GM19328 (cell line): Measurements from ENCODE around the gene ACSM2A.
"Not testable (repeated sequence)": the region's sequence is repeated elsewhere in the genome, so short reads cannot be mapped to it uniquely, and the experiment has no call there.

Experiments used
- ATAC-seq: cut with Tn5 transposase; IDR thresholded peaks from one replicate; pipeline ENCODE4 v1.9.1; 2021; ENCODE audit warnings: mild to moderate bottlenecking, moderate library complexity; ENCODE audit not compliant: unreplicated experiment

The ACSM2A gene

GRCh38 chr16:20446652-20447393 is 4.5 kb upstream of the ACSM2A start:
- ATAC-seq: not testable (repeated sequence)

DNA sequence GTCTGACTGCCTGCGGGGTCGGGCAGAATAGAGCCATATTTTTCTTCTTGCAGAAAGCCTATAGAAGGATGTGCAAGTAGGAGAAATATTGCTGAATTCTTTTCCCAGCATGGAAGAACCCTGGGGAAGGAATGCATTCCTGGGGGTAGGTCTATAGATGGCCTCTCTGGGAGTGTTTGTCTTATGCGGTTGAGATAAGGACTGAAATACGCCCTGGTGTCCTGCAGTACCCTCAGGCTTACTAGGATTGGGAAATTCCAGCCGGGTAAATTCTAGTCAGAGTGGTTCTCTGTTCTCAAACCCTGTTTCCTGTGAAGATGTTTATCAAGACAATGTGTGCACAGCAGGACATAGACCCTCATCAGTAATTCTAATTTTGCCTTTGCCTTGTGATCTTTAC is 2.3 kb downstream of the ACSM2A start:
- not testable (repeated sequence) for ATAC-seq

DNA sequence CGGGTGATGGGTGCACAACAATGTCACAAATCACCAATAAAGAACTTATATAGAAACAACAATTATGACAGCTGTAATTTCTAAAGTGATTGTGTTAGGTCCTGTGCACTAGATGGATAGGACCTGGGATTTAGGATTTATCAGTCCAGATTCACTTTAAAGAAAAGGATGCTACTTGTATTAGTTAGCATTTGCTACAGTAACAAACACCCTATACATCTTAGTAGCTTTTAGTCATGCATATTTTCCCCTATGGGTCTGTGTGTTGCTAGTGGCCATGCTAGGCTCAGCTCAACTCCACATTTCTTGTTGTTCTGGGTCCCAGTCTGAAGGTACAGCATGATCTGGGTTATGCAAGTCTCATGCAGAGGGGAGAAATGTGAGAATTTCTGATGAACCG is 7.9 kb downstream of the ACSM2A start:
- not testable (repeated sequence) for ATAC-seq

GRCh38 chr16:20460313-20460712 is 9.0 kb downstream of the ACSM2A start:
- not testable (repeated sequence) for ATAC-seq

DNA sequence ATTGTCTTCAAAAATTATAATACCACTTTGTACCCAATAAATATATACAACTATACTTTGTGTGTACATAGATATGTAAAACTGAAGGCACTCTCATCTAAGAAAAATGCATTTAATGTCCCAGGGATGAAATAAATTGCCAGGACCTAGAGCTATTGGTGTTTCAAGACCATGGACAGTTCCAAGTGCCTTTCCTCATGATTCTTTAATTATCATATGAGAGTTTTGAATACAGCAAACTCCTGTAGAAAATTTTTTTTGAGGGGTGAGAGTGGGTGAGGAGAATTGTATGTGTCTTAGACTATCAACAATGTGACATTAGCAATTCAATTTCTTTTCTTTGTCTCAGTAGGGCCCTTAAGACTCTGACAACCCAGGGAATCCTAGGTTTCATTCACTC is 17.6 kb downstream of the ACSM2A start:
- ATAC-seq: not testable (repeated sequence)

- ATAC-seq: not testable (repeated sequence)
Measured at GRCh38 chr16:20469930-20470329, 18.6 kb downstream of the ACSM2A start.

- not testable (repeated sequence) for ATAC-seq
Measured at GRCh38 chr16:20470732-20471131, 19.4 kb downstream of the ACSM2A start.

DNA sequence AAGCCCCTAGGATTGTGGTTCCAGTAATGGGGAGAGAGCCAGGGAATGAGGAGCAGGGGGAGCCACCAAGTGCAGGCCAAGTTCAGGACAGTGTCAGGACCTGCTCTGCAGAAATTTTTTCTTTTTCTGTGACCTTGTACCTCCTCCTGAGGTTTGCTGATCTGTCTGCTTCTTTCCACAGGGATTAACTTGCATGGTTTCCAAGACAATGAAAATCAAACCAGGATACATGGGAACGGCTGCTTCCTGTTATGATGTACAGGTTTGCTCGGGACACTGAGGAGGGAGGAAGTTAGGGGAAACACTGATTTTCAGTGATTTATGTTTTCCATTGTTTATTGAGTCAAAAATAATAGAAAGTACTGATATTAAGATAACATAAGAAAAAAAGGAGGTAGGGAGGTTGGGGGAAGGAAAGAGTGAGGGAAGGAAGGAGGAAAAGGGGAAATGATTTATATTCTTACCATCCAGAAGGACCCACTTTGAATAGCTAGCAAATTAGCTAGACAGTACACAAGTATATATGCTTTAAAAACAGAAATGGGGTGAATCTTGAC is 25.9 kb downstream of the ACSM2A start:
- not testable (repeated sequence) for ATAC-seq

DNA sequence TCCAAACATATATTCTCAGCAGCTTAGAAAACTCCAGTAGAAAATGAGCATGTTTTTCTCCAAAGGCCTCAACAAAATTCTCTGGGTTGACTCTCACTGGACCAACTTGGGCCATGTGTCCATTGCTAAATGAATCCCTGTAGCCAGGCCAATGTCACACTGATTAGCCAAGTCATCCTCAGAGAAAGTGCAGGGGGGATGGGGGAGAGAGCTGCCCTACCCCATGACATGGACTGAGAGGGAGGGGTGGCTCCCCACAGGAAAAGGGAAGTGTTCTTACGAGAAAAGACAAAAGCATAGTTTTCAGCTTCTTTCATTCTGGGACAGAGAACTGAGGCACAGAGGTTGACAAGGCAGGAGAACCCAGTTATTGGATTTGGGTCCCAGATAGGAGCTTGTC is 32.7 kb downstream of the ACSM2A start:
- ATAC-seq: not testable (repeated sequence)

DNA sequence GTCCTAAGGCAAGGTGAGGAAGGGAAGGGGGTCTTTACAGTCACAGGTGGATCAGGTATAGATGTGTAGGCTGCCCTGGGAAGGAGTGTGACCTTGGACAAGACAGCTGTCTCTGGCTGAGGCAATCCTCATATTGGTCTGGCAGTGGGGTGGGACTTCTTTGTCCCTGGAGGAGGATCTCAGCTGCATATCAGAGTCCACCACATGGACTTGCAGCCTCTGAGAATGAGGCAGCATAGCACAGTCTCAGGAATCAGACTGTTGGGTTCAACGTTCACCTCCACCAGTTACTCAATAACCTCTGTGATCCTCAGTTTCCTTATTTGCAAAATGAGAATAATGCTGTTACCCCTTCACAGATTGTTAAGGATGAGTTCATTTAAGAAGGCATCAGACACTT is 33.4 kb downstream of the ACSM2A start:
- no peak for ATAC-seq

GRCh38 chr16:20485408-20485807 is 34.1 kb downstream of the ACSM2A start:
- ATAC-seq: no peak

- ATAC-seq: not testable (repeated sequence)
Measured at GRCh38 chr16:20490994-20491393, 39.7 kb downstream of the ACSM2A start.

DNA sequence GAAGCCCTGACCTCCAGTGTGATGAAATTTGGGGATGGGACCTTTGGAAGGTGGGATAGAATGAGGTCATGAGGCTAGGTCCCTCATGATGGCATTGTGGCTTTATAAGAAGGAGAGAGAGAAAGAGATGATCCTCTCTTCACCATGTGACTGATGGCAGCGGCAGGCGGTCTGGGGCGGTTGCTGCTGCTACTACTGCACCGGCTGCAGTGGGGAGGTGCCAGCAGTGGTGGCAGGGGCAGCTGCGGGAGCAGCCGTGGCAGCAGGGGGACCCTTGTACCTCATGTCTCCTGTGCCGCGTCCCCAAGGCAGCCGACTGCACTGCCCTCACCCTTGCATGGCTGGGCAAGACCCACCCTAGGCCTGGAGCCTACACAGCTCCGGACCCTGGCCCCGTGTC is 40.1 kb downstream of the ACSM2A start:
- ATAC-seq: not testable (repeated sequence)

GRCh38 chr16:20504418-20504817 is 53.1 kb downstream of the ACSM2A start:
- ATAC-seq: no peak

DNA sequence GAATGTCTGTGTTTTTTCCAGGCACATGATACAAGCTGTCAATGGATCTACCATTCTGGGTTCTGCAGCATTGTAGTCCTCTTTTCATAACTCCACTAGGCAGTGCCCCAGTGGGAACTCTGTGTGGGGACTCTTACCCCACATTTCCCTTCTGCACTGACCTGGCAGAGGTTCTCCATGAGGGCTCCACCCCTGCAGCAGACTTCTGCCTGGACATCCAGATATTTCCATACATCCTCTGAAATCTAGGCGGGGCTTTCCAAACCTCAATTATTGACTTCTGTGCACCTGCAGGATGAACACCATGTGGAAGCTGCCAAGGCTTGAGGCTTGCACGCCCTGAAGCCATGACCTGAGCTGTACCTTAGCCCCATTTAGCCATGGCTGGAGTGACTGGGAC is 56.0 kb downstream of the ACSM2A start:
- ATAC-seq: no peak

- no peak for ATAC-seq
Measured at GRCh38 chr16:20510323-20510722, 59.0 kb downstream of the ACSM2A start.

- ATAC-seq: no peak
Measured at GRCh38 chr16:20515688-20516090, 64.4 kb downstream of the ACSM2A start.

DNA sequence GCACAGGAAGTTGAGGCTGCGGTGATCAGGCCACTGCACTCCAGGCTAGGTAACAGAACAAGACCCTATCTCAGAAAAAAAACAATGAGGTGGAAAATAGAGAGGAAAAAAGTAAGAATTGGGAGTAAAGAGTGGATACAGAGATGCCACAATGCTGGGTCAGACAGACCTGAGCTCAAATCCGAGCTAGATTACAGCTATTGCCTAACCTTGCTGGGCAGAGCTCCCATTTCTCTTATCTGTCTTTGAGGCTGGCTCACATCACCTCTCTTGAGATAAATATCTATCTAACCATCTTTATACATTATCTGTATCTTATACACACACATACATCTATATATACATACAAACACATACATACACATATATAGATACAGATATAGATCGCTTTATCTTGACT is 65.8 kb downstream of the ACSM2A start:
- no peak for ATAC-seq

GRCh38 chr16:20519231-20519630 is 67.9 kb downstream of the ACSM2A start:
- no peak for ATAC-seq

GRCh38 chr16:20520103-20520502 is 68.8 kb downstream of the ACSM2A start:
- no peak for ATAC-seq

GRCh38 chr16:20531795-20532194 is 80.5 kb downstream of the ACSM2A start:
- ATAC-seq: not testable (repeated sequence)

- ATAC-seq: not testable (repeated sequence)
Measured at GRCh38 chr16:20532284-20532792, 81.0 kb downstream of the ACSM2A start.
